IPS DF 4.7 (cell line): Measurements from ENCODE around the gene ANKRD11.

Experiments
- DNase-seq: peaks from one replicate; pipeline ENCODE4 v3.0.0-alpha.2; 2013; ENCODE audit warnings: low spot score; ENCODE audit errors: extremely low read depth

The ANKRD11 gene

DNA sequence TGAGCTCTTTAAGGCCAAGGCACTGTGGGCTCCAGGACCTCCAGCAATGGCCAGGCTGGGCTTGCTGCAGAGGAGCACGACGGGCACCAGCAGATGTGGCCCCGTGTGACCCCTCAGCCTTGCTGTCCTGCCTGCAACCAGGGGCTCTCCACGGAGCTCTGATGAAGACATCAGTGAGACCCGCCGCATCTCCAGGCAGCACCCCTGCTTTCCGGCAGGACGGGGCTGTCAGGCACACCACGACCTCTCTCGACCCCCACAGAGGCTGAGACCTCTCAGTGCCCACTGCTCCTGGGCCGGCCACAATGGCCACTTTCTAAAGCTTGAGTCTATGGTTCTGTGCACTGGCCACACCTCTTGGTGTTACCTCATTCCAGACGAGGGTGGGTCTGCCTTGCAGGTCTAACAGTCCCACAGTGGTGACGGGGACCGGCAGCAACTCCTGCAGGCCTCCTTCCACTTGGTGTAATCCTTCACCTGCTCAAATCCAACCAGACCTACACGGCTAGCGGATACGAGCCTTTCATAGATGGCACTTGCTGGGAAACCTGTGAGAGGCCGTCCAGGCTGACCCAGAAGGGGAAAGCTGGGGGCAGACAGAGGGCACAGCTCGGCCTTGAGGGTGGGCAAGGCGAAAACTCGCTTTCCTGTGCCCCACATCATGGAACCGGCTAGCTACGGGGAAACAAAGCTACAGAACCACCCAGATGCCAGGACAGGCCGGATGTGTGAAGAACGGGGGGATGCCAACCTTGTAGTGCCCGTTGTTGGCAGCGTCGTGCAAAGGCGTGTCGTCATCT lies 202.4 kb downstream of the ANKRD11 start:
- no peak for DNase-seq

DNA sequence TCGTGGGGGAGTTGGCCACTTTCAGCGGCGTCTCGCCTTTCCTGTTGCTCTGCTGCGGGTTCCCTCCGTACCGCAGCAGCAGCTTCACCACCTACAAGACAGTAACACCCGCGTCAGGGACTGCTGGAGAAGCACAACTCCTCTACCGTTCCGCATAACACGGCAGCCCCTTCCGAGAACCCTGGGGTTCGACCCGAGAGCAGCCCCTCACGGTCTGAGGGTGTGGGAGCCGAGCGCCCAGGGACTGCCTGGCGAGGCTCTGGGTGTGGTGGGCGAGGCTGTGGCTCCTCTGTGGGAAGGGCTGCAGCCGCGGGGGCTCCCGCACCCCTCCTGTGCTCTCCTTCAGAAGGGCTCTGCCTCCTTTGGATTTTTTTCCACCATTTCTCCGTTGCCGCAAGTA lies 204.3 kb downstream of the ANKRD11 start:
- no peak for DNase-seq

DNA sequence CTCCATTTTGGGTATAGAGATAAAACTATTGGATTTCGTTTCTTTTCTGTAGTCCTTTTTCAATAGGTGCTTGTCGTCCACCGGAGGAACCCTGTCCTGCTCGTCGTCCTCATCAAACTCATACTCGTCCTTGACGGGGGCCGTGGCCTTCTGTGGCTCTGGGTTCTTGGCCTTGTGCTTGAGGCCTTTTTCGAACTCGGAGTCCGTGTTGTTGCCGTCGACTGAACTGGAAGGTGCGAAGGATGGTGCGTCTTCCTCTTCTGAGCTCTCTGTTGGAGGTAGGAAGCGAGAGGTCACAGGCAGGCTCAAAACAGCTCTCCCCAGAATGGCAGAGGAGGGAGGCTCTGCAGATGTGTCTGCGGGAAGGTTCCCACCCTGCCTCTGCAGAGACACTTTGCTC lies 205.0 kb downstream of the ANKRD11 start:
- DNase-seq = no peak

DNA sequence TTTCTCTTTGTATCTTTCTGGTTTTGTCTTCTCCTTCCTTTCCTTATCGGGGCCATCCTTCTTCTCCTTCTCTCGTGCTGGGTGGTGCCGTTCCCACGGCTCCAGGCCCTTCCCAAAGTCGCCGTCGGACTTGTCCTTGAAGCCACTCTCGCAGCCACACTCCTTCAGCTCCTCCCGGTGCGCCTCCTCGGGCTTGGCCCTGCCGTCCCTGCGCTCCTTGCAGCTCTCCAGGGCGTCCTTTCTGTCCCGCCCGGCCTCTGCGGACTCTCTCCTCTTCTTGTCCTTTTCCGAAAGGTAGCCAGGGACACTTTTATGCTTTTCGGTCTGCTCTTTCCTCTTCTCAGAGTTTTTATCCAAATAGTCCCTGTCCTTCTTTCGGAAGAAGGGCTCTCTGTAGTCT lies 206.9 kb downstream of the ANKRD11 start:
- no peak for DNase-seq

DNA sequence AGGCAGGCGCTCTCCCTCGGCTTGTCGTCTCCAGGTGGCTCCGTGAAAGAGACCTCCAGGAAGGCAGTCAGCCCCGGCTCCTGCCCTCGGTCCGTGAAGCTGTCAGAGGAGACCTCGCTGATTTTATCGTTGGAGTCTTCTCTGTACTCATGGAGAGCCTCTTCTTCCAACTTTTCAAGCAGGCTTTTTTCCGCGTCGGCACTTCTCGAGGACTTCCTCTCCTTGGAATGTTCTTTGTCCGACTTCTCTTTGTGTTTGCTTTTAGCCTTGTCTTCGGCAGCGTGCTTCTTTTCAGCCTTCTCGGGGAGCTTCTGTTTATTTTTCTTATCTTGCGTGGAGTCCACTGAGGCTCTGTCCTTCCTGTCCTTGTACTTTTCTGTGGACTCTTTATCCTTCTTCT lies 207.8 kb downstream of the ANKRD11 start:
- no peak for DNase-seq

DNA sequence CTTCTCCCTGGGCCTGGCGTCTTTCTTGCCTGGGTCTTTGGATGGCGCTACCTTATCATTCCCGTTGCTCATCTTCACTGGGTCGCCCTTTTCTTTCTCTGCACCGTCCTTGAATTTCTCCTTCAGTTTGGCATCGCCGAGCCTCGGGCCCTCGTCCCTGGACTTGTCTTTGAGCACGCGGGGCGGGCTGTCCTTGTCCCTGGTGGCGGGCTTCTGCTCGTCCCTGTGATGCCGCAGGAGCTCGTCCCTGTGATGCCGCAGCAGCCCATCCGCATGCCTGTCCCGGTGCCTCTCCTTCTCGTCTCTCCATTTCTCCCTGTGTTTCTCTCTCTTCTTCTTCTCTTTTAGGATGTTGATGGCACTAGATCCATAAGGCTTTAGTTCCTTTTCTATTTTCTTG lies 208.5 kb downstream of the ANKRD11 start:
- DNase-seq = no peak

DNA sequence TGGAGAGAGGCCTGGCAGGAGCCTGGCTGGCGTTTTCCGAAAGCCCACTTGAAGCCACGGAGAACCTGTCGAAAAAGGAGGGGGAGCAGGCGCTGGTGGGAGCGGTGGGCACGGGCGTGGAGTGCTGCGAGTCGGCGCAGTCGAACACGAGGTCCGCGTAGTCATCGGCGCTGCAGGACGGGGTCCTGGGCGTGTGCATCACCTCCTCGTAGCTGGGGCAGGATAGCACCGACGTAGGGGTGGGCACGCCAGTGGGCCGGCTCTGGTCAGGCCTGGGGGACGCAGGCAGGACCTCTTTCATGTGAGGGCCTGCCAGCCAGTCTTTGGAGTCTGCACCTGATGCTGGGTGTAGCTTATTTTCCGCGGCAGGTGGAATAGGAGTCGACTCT lies 209.2 kb downstream of the ANKRD11 start:
- DNase-seq = no peak

DNA sequence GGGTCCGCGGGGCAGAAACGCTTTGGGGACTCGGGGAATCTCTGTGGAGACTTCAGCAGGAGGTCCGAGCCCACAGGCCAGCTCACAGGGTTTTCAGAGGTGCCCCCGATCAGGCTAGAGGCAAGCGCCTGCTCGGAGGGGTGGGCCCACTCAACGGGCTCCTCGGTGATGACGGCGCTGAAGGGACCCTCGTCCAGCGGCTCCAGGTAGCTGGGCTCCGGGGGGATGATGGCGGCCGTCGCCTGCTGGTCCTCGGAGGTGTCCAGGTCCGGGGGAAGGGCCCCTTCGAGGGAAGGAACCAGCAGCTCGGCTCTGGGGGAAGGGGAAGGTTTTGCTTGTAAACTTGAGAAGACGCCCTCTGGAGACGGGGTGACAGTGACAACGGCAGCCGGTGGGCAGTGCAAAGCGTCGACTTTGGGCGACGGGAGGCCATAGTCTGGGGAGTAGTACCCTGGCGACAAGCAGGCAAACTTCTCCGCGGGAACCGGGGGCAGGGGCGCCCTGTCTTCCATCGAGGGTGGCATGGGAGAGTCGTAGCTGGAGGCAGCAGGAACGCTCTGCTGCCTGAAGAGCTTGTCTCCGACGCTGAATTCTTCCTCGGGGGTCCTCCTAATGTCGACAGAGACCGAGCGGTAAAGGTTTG lies 209.7 kb downstream of the ANKRD11 start:
- no peak for DNase-seq

DNA sequence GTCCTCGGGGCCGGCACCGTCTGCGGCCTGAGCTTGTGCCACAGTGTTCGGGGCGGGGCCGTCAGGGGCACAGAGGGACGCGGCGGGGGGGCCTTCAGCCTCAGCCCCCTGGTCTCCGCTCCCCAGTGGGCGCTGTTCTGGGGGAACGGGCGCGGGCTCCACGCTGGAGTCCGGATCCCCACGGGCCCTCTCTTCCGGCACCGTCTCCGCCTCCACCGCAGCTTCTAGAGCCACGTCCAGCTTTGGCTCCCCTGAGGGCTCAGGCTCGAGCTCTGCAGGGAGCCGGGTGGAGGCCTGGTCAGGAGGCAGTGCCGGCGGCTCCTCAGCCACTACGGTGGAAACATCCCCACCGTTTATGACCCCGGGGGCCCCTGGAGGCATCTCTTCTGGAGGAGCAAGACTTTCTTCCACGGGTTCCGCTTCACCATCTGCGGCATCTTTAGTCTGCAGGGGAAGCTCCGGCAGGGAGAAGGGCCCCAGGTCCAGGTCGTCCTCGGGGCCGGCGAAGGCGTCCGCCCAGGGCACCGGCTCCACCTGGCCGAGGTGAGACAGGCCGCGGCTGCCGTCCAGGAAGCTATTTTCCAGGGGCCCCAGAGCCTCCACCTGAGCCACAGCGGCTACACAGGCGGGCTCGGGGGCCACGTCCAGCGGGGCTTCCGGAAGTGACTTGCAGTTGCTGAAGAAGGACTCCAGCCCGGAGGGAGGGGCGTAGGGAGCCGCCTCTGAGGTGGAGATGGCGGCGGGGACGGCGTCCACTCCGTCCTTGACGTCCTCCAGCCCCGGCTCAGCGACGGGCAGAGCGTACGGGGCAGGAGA lies 210.5 kb downstream of the ANKRD11 start:
- DNase-seq = no peak

DNA sequence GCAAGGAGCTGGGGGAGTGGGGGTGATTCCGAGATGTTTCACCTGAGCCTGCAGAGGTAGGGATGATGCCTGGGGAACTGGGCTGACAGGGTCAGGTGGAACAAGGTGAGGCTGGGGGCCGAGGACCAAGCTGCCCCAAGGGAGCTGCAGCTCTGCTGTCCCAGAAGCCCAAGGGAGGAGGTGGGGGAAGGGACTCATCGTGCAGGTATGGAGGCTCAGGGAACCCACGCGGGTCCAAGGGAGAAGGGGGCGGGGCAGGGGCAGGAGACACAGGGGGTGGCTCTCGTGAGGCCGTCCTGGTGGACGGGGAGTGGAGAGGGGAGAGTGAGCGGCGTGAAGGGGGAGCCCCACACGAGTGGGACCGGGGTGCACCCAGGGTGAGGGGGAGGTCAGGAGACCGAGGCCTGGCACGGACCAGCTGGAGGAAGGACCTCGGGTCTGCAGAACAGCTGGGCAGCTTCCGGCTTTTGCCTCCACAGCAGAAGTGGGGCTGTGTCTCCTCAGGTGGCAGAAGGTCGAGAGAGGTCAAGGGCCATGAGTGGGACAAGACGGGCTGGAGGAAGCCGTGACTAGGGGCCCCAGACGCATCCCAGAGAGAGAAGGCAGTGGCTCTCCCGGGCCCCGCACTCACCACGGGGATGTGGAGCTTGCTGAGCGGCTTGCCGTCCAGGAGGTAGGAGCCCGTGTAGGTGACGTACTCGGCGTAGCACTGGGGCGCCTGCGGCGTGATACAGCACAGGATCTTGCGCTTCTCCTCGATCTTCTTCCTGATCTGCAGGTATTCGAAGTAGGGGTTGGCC lies 211.7 kb downstream of the ANKRD11 start:
- no peak for DNase-seq

DNA sequence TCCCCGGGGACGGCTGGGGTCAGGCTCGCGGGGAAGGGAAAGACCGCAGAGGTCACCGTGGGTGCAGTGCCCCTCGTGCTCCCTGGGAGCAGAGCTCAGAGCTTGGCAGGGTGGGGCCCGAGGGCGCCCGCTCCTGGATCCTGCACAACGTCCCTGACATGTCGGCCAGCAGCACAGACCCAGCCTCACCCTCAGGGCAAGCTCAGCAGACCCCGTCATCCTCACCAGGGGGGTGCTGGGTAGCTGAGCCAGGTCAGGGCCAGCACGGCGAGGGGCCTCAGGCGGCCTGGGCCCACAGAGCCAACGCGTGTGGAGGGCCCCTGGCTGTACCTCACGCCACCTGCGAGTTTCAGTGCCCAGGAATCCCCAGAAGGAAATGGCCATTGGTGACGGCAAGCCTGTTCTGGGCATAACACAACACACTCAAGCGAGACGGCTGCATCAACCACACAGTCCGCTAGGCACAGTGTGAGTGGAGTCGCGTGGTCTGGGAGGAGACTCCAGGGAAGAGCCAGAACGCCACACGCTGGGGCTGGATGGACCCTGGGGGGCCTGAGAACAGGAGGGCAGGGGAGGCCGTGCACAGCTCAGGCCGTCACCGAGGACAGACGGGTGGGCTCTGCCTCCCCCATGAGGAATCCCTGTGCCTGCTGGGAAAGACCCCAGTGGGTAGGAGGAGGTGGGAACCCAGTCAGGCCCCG lies 212.6 kb downstream of the ANKRD11 start:
- no peak for DNase-seq

DNA sequence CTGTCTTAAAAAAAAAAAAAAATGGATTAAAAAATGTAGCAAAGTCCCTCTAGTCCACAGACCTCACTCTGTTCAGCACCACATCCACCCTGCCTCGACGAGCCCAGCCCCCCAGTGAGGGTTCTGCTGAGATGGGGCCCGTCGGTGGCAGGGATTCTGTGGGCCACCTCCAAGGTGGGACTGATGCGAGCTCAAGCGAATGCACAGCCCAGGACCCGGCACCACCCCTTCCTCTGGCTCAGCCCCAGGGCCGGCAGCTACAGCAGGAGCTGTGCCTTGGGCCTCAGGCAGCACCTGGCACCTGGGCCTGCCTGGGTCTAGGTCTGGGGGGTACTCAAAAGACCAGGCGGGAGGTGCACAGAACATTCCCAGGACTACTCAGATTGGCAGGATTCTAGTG lies 213.3 kb downstream of the ANKRD11 start:
- DNase-seq = no peak

DNA sequence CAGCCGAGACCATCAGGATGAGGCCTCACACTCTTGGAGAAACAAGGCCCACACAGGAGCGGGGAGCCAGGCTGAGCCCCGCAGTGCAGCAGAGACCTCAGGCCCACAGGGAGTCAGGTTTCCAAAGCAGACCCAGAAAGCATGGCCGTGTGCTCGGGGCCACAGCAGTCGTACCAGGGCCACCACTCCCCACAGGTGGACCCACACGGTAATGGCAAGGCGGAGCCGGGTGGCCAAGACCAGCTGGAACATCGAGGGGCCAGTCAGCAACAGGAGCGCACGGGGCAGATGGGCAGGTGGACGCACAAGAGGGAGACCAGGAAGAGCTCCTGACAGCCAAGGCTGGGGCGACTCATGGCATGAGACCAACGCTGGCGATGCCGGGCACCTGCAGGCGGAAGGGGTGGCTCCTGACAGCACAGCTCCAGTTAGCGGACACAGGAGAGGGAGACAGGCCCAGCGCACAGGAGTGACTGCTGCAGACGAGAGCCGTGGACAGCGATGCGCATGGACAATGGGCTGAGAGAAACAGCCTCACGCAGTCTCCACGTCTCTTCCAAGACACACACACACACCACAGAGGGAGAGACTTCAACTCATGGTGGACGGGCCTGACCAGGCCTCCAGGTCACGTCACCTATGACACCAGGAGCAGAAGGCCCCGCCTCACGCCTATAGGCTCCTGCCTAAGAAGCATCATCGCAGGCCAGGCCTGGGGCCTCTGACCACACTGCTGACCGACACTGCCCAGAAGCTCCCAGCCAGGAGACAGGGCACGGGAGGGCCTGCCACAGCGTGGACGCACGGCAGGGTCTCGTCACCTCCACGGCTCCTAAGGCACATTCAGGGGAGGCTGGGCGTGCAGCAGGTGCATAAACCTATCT lies 214.3 kb downstream of the ANKRD11 start:
- DNase-seq = no peak

DNA sequence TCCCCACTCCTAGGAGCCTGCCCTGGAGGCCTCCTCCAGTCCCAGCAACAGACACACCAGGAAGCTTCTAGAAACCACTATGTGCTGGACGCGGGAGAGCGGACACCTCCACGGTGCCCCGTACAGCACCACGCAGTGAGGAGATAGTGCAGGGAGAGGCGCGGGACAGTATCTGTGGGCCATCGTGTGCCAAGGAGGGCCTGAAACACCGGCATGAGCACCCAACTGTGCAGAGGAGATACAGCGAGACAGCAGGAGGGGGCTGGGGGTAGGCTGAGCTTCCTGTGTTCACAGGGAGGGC lies 215.1 kb downstream of the ANKRD11 start:
- no peak for DNase-seq

DNA sequence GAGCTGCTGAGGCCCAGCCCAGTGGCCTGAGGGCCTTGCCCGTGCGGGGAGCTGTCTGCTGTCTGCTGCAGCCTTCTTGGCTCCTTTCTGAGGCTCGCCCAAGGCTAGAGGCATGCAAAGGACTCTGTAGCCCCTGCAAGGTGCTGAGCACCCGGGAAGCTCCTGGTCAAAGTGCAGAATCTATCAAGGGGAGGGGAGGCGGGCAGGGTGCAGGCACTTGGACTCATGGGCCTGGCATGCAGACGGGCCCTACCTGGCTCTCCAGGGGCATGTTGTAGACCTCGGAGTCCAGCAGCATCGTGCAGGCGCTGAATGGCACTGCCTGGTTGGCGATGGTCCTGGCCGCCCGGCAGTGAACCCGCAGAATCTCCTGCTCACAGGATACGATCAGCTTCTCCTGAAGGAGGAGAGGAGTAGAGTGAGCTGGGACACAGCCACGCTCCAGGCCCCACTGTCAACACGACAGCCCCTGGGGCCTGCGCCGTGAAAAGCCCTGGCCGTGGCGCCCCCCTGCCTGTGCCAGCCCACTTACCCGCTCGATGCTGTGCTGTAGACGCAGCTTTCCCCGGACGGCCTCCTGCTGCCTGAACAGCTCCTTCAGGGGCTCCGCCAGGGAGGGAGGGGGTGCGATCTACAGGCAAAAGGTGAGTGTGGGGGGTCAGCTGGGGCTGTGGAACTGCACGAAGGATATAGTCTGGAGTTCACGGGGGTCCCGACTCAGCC lies 215.6 kb downstream of the ANKRD11 start:
- DNase-seq = no peak

DNA sequence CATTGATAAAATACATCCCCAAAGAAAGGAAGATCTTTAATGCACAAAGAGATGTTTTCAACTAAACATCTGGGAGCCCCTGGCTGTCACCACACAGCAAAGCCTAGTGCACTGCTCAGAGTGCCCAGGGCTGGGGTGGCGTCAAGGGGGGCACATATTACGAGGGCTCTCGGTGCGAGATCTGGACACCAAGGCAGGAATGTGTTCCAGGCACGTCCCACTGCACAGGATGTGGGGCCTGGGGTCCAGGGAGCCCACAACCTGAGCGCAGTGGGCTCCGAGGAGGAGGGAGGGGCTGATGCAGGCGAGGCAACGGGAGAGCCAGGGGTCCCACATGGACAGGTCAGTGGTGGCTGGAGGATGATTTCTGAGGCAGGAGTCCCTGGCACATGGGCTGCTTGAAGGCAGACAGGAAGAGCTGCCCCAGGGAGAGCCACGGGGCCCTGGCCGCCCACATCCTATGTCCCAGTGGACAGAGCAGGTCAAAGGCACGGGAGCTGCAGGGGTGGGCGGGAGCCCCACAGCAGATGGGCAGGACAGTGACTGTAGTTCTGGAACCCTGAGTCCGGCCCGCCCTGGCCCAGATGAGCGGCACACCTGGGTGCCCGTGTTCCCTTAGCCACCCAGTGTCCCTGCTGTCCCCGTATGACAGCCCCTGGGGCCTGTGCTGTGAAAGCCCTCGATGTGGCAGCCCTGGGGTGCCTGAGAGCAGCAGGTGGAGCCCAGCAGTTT lies 216.5 kb downstream of the ANKRD11 start:
- no peak for DNase-seq

DNA sequence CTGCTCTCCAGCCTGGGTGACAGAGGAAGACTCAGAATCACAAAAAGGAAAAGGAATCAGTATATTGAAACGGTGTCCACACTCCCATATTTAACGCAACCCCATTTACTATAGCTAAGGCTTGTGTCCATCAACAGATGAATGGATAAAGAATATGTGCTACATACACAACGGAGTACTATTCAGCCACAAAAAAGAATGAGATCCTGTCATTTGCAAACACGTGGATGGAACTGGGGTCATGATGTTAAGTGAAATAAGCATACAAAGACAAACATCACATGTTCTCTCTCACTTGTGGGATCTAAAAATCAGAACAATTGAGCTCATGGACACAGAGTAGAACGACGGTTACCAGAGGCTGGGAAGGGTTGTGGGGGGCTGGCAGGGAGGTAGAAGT lies 217.7 kb downstream of the ANKRD11 start:
- DNase-seq = no peak

DNA sequence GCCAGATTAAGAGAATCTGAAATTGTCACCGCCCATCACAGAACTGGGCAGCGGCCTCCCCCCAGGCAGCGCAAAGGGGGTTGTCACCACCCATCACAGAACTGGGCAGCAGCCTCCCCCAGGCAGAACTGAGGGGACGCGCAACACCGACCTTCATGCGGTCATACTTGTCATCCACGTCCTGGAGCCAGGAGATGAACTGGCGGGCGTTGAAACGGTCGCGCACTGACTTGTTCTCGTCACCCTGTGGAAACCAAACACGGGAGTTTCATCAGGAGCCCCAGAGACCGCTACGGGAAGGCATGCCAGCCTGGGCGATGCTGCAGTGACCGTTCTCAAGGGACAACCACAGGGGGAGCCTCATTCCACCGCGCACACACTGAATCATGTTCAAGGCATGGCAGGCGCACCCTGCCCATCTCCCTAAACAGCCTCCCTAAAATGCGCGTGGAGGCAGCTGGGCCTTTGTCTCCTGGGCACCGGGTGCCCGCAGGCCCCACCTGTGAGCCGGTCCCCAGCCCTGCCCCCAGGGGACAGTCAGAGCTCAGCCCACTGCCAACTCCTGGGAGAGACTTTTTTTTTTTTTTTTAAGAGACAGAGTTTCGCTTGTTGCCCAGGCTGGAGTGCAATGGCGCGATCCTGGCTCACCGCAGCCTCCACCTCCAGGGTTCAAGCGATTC lies 219.6 kb downstream of the ANKRD11 start:
- no peak for DNase-seq
